IMR-90 (cell line): Measurements from ENCODE around the gene DHRS3. TPM values are rescaled to one million over a fixed set of nuclear protein-coding genes. Genes with fewer than 3 reads are reported as not detected.
A peak's percentile ranks its signal among the peaks of the same experiment; 100 is the strongest.

Source experiments
- ATAC-seq: fragments of 200-7000 bp; cut with Tn5 transposase; 2 replicates; pipeline ENCODE4 v1.9.1; 2020; ENCODE audit warnings: low read depth, mild to moderate bottlenecking, moderate library complexity
- BruUV-seq: library from RNA; stranded (reverse); fragments of 400-500 nt; replicated peaks from 2 replicates; lab custom pipeline; 2021; lab: Mats Ljungman, UMichigan
- CTCF ChIA-PET: fragments of 300-600 bp; formaldehyde crosslinking; extraction: SDS; loops from one replicate; lab custom pipeline; 2021; ENCODE audit warnings: antibody characterized with exemption; lab: Yijun Ruan, JAX
- POLR2A ChIA-PET: fragments of 300-600 bp; sonication (Branson Sonifier 250); formaldehyde crosslinking; loops from one replicate; lab custom pipeline; 2022; ENCODE audit warnings: antibody characterized with exemption; ENCODE audit not compliant: unreplicated experiment; lab: Charles Lee
- DNase-seq: peaks from one replicate; pipeline ENCODE4 v3.0.0; 2013
- H2AFZ ChIP-seq: replicated peaks from 2 replicates; pipeline ENCODE3; 2013; ENCODE audit warnings: low read length, mild to moderate bottlenecking; ENCODE audit not compliant: poor library complexity
- H2AK5ac ChIP-seq: 2 replicates; pipeline ENCODE4 v1.6.1; 2013; ENCODE audit warnings: low read depth, low read length, inconsistent platforms
- H2AK9ac ChIP-seq: replicated peaks from 2 replicates; pipeline ENCODE3; 2013; ENCODE audit warnings: mild to moderate bottlenecking, low read depth, low read length, moderate library complexity; ENCODE audit not compliant: poor library complexity
- H2BK120ac ChIP-seq: 2 replicates; pipeline ENCODE4 v1.6.1; 2013; ENCODE audit warnings: low read depth, low read length, inconsistent platforms
- H2BK15ac ChIP-seq: 3 replicates; pipeline ENCODE4 v1.6.1; 2013; ENCODE audit warnings: low read depth, low read length, inconsistent platforms
- H2BK20ac ChIP-seq: 2 replicates; pipeline ENCODE4 v1.6.1; 2013; ENCODE audit warnings: low read depth, mild to moderate bottlenecking, inconsistent platforms, low read length, moderate library complexity
- H2BK5ac ChIP-seq: 2 replicates; pipeline ENCODE4 v1.6.1; 2013; ENCODE audit warnings: mild to moderate bottlenecking, low read depth, low read length, inconsistent platforms; ENCODE audit not compliant: poor library complexity, severe bottlenecking
- H3K14ac ChIP-seq: replicated peaks from 2 replicates; pipeline ENCODE4 v1.6.1; 2013; ENCODE audit warnings: low read depth, low read length, inconsistent platforms
- H3K18ac ChIP-seq: 2 replicates; pipeline ENCODE4 v1.6.1; 2013; ENCODE audit warnings: low read depth, low read length, control low read depth
- H3K23ac ChIP-seq: 2 replicates; pipeline ENCODE4 v1.6.1; 2013; ENCODE audit warnings: low read depth, low read length, inconsistent platforms
- H3K27ac ChIP-seq: 2 replicates; pipeline ENCODE4 v1.5.1; 2013; ENCODE audit warnings: mild to moderate bottlenecking, control low read depth, low read length; ENCODE audit not compliant: insufficient read depth
- H3K27me3 ChIP-seq: 2 replicates; pipeline ENCODE4 v1.6.1; 2013; ENCODE audit warnings: low read length; ENCODE audit not compliant: control insufficient read depth, insufficient read depth
- H3K36me3 ChIP-seq: 2 replicates; pipeline ENCODE4 v1.6.1; 2013; ENCODE audit warnings: low read length, mixed read lengths; ENCODE audit not compliant: control insufficient read depth, insufficient read depth
- H3K4ac ChIP-seq: 2 replicates; pipeline ENCODE4 v1.6.1; 2013; ENCODE audit warnings: low read depth, low read length, inconsistent platforms
- H3K4me1 ChIP-seq: 2 replicates; pipeline ENCODE4 v1.6.1; 2013; ENCODE audit warnings: low read length, mixed read lengths; ENCODE audit not compliant: control insufficient read depth, insufficient read depth
- H3K4me2 ChIP-seq: 2 replicates; pipeline ENCODE4 v1.6.1; 2013; ENCODE audit warnings: low read depth, mild to moderate bottlenecking, control low read depth, low read length, moderate library complexity
- H3K4me3 ChIP-seq: 2 replicates; pipeline ENCODE4 v1.5.1; 2013; ENCODE audit warnings: low read depth, mild to moderate bottlenecking, control low read depth, low read length, moderate library complexity; ENCODE audit not compliant: insufficient read depth
- H3K56ac ChIP-seq: 2 replicates; pipeline ENCODE4 v1.6.1; 2013; ENCODE audit warnings: low read length, inconsistent platforms; ENCODE audit not compliant: insufficient read depth; ENCODE audit errors: extremely low read depth
- H3K79me1 ChIP-seq, 2 experiments: 2 replicates each; pipeline ENCODE4 v1.6.1; 2013; ENCODE audit warnings: low read length in 2 of 2, inconsistent platforms in 1 of 2, low read depth in 1 of 2
- H3K9ac ChIP-seq: 2 replicates; pipeline ENCODE4 v1.6.1; 2013; ENCODE audit warnings: low read depth, low read length, control low read depth
- H3K9me1 ChIP-seq: 2 replicates; pipeline ENCODE4 v1.6.1; 2013; ENCODE audit warnings: low read length, inconsistent platforms; ENCODE audit not compliant: insufficient read depth
- H3K9me3 ChIP-seq: 2 replicates; pipeline ENCODE4 v1.6.1; 2013; ENCODE audit warnings: low read length; ENCODE audit not compliant: control insufficient read depth, insufficient read depth
- H4K20me1 ChIP-seq: 2 replicates; pipeline ENCODE4 v1.6.1; 2013; ENCODE audit warnings: low read length, inconsistent platforms; ENCODE audit not compliant: insufficient read depth
- H4K5ac ChIP-seq: 2 replicates; pipeline ENCODE4 v1.6.1; 2013; ENCODE audit warnings: mild to moderate bottlenecking, low read depth, low read length, control low read depth
- H4K8ac ChIP-seq, 2 experiments: 2 replicates each; pipeline ENCODE4 v1.6.1; 2013; ENCODE audit warnings: low read depth in 2 of 2, low read length in 2 of 2, control low read depth in 1 of 2, inconsistent platforms in 1 of 2
- H4K91ac ChIP-seq: 2 replicates; pipeline ENCODE4 v1.6.1; 2013; ENCODE audit warnings: low read depth, low read length, inconsistent platforms; ENCODE audit not compliant: insufficient read depth
- CEBPB ChIP-seq: IDR thresholded peaks from 2 replicates; pipeline ENCODE4 v1.6.1; 2012; ENCODE audit warnings: low read depth, low read length, improper control_type of control experiment
- CTCF ChIP-seq: conservative IDR thresholded peaks from 2 replicates; pipeline ENCODE4 v1.5.1; 2012; ENCODE audit warnings: mild to moderate bottlenecking, low read depth, low read length, improper control_type of control experiment
- FOS ChIP-seq: fragments of 150-350 bp; IDR thresholded peaks from 2 replicates; pipeline ENCODE4 v1.6.1; 2016; ENCODE audit warnings: low read depth, low read length
- NFE2L2 ChIP-seq: fragments of 150-350 bp; IDR thresholded peaks from 2 replicates; pipeline ENCODE4 v1.6.1; 2016; ENCODE audit warnings: low read depth, mild to moderate bottlenecking, low read length
- RAD21 ChIP-seq: IDR thresholded peaks from 2 replicates; pipeline ENCODE4 v1.6.1; 2012; ENCODE audit warnings: low read length, improper control_type of control experiment
- RFX5 ChIP-seq: IDR thresholded peaks from 2 replicates; pipeline ENCODE4 v1.8.0; 2012; ENCODE audit warnings: low read depth, mild to moderate bottlenecking, low read length, moderate library complexity
- SMC3 ChIP-seq: fragments of 150-350 bp; IDR thresholded peaks from 2 replicates; pipeline ENCODE4 v1.6.1; 2016; ENCODE audit warnings: low read depth, mild to moderate bottlenecking, antibody characterized with exemption, low read length, moderate library complexity
- WGBS, 2 experiments: methylation state at CpG; one replicate each; pipeline versions ENCODE4 v1.1.5 to v1.1.7; 2013; ENCODE audit warnings: missing lambda C conversion rate in 2 of 2; ENCODE audit not compliant: insufficient read length in 1 of 2; ENCODE audit errors: extremely low coverage in 2 of 2; 5-methylcytosine and 5-hydroxymethylcytosine counted together
- dilution Hi-C: fragments of 300-500 bp; cut with HindIII; formaldehyde crosslinking; loops from one replicate; pipeline ENCODE4 v1.14.3; 2018; ENCODE audit warnings: low sequenced_read_pairs; ENCODE audit not compliant: unreplicated experiment
- in situ Hi-C: fragments of 300-500 bp; cut with MboI; formaldehyde crosslinking; loops from 3 replicates; pipeline ENCODE4 v1.14.3; 2019; ENCODE audit warnings: low sequenced_read_pairs, inconsistent platforms, mixed read lengths
- intact Hi-C: fragments of 100-400 bp; cut with micrococcal nuclease; formaldehyde crosslinking; loops from 2 replicates; pipeline ENCODE4 v1.10.0; 2022
- polyA plus RNA-seq, 3 experiments: library from polyadenylated mRNA; depleted of rRNA; stranded (reverse); fragments of >200 nt; gene quantifications; 2 replicates each; pipeline ENCODE4 v1.2.3, GENCODE V29; 2012; ENCODE audit warnings: low replicate concordance in 1 of 3
- total RNA-seq: library from RNA; depleted of rRNA; stranded (reverse); fragments of >200 nt; gene quantifications from 2 replicates; pipeline ENCODE4 v1.2.3, GENCODE V29; 2012
- TF ChIP-seq, protein P1 (sequence below): fragments of 150-350 bp; IDR thresholded peaks from 2 replicates; pipeline ENCODE4 v1.6.1; 2016; ENCODE audit warnings: low read depth, mild to moderate bottlenecking, low read length, moderate library complexity, borderline replicate concordance

DHRS3 gene
- total and polyA plus RNA-seq, 2 of the 4 experiments (the other 2 are of a cell fraction): 11.2 to 14.5 TPM

GRCh38 chr1:12620488-12620865 lies 2.5 kb upstream of the DHRS3 start:
- TF ChIP-seq SMC3: no peak
- TF ChIP-seq RFX5: no peak
- no peak for TF ChIP-seq RAD21
- TF ChIP-seq NFE2L2: no peak
- TF ChIP-seq, protein P1, sequence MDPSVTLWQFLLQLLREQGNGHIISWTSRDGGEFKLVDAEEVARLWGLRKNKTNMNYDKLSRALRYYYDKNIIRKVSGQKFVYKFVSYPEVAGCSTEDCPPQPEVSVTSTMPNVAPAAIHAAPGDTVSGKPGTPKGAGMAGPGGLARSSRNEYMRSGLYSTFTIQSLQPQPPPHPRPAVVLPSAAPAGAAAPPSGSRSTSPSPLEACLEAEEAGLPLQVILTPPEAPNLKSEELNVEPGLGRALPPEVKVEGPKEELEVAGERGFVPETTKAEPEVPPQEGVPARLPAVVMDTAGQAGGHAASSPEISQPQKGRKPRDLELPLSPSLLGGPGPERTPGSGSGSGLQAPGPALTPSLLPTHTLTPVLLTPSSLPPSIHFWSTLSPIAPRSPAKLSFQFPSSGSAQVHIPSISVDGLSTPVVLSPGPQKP: no peak
- TF ChIP-seq CEBPB: no peak
- no peak for TF ChIP-seq CTCF
- TF ChIP-seq FOS: no peak
- Histone ChIP-seq H4K8ac (no peak overlapping the region), H3K14ac (no peak overlapping the region), H3K79me1 (peaks cover 0 to 7% of the 10 kb centered on the region in 2 experiments; a peak in 1 of 4 replicates), H4K91ac (no peak overlapping the region), H3K23ac (0 out of 2 replicates have a peak overlapping the region, but pooled peaks have one; percentile 39), H3K56ac (no peak overlapping the region), H3K9me1 (no peaks in the 10 kb centered on the region), H2BK120ac (no peak overlapping the region), H2AK5ac (peak overlapping the region; percentile 17), H2AK9ac (no peak overlapping the region), H2AFZ (no peak overlapping the region), H3K9ac (no peak overlapping the region), H2BK20ac (no peak overlapping the region), H3K4ac (peak overlapping the region; percentile 34; the same call in 1 of the 2 replicates), H3K27ac (no peak overlapping the region), H3K36me3 (no peaks in the 10 kb centered on the region), H2BK15ac (no peak overlapping the region), H3K4me2 (no peak overlapping the region), H3K9me3 (no peaks in the 10 kb centered on the region), H4K5ac (no peak overlapping the region), H3K4me3 (no peak overlapping the region), H2BK5ac (no peak overlapping the region), H3K18ac (no peak overlapping the region), H3K27me3 (0 out of 2 replicates have a peak, but pooled peaks cover 2% of the 10 kb centered on the region), H3K4me1 (peaks cover 15% of the 10 kb centered on the region), H4K20me1 (no peaks in the 10 kb centered on the region)
- intact Hi-C loops (loop anchor here (1.0 kb wide), 1 partner anchor 142 kb away; no protein-coding TSS in a partner anchor), dilution Hi-C loops (no loop called here), in situ Hi-C loops (loop anchor here (25.0 kb wide), 1 partner anchor 208 kb away; no protein-coding TSS in a partner anchor)
- no peak for ATAC-seq
- no TSS peak for BruUV-seq
- CTCF ChIA-PET: interaction anchor here (0.5 to 1.1 kb wide), 7 partner anchors 9 to 443 kb away, joined by 3 to 4 read pairs (median 3); no protein-coding TSS in a partner anchor
- no CpG with 5 or more reads among the region's 4 CpGs for WGBS, 2 experiments
- POLR2A ChIA-PET: no interaction called here
- DNase-seq: no peak
